HepG2 (cell line): Measurements from ENCODE around the gene CAMKMT. TPM values are rescaled to one million over a fixed set of nuclear protein-coding genes. Genes with fewer than 3 reads are reported as not detected.

Experiments used
- ATAC-seq: fragments of 200-7000 bp; cut with Tn5 transposase; 3 replicates; pipeline ENCODE4 v1.9.1; 2020; ENCODE audit warnings: mild to moderate bottlenecking, moderate library complexity
- BruUV-seq: library from RNA; stranded (reverse); fragments of 400-500 nt; replicated peaks from 2 replicates; lab custom pipeline; 2021; lab: Mats Ljungman, UMichigan
- CTCF ChIA-PET: fragments of 300-600 bp; formaldehyde crosslinking; extraction: SDS; loops from one replicate; lab custom pipeline; 2021; ENCODE audit warnings: low total read pairs, inconsistent platforms, low intra/inter-chr PET ratio; lab: Yijun Ruan, JAX
- POLR2A ChIA-PET: fragments of 350-600 bp; sonication (Branson Sonifier 250); formaldehyde crosslinking; loops from one replicate; lab custom pipeline; 2020; ENCODE audit warnings: antibody characterized with exemption, inconsistent platforms; lab: Yijun Ruan, JAX
- DNase-seq: peaks from one replicate; pipeline ENCODE4 v3.0.0-alpha.2; 2015; ENCODE audit warnings: low spot score
- FAIRE-seq: peaks from 3 replicates; lab custom pipeline; 2011; peaks lifted over from hg19 to GRCh38; lab: Jason Lieb, UNC
- H2AFZ ChIP-seq: one replicate; pipeline ENCODE4 v1.6.1; 2011; ENCODE audit warnings: low read length, inconsistent platforms
- H3K27ac ChIP-seq: fragments of 300-600 bp; 3 replicates; pipeline ENCODE4 v1.8.0; 2011; ENCODE audit warnings: mixed run types, mild to moderate bottlenecking, mixed read lengths, low read length, inconsistent platforms; ENCODE audit not compliant: insufficient read depth; ENCODE audit errors: extremely low read length
- H3K27me3 ChIP-seq, 2 experiments: fragments of 200-600 bp in 1 of 2; 2 replicates in 1 of 2; 3 replicates in 1 of 2; pipeline versions ENCODE4 v1.6.0 to v1.8.0; 2011; ENCODE audit warnings: low read length in 2 of 2, mild to moderate bottlenecking in 2 of 2, moderate library complexity in 2 of 2, inconsistent platforms in 1 of 2; ENCODE audit not compliant: insufficient read depth in 2 of 2, control insufficient read depth in 1 of 2
- H3K36me3 ChIP-seq, 2 experiments: fragments of 200-600 bp in 1 of 2; replicated peaks in 1 of 2; 2 replicates in 1 of 2; 3 replicates in 1 of 2; pipeline versions ENCODE4 v1.5.1 to v1.8.0; 2011; ENCODE audit warnings: low read length in 2 of 2, inconsistent platforms in 1 of 2; ENCODE audit not compliant: insufficient read depth in 2 of 2, control insufficient read depth in 1 of 2
- H3K4me1 ChIP-seq: 2 replicates; pipeline ENCODE4 v1.5.1; 2012; ENCODE audit warnings: low read length, inconsistent platforms; ENCODE audit not compliant: insufficient read depth
- H3K4me2 ChIP-seq: 2 replicates; pipeline ENCODE4 v1.6.0; 2011; ENCODE audit warnings: low read depth, low read length, inconsistent platforms
- H3K4me3 ChIP-seq, 3 experiments: fragments of 200-600 bp in 1 of 3; sonication (generic), shearing (Covaris generic) in 1 of 3; replicated peaks in 1 of 3; 2 replicates each; pipeline ENCODE4 v1.5.1; 2011 to 2016; ENCODE audit warnings: low read length in 3 of 3, inconsistent platforms in 2 of 3, low read depth in 2 of 3, mild to moderate bottlenecking in 2 of 3, control low read depth in 1 of 3, mixed read lengths in 1 of 3; ENCODE audit not compliant: insufficient read depth in 1 of 3
- H3K79me2 ChIP-seq: one replicate; pipeline ENCODE4 v1.6.1; 2011; ENCODE audit warnings: low read length, inconsistent platforms; ENCODE audit not compliant: insufficient read depth
- H3K9ac ChIP-seq: 2 replicates; pipeline ENCODE4 v1.6.0; 2011; ENCODE audit warnings: mild to moderate bottlenecking, low read depth, low read length, inconsistent platforms; ENCODE audit not compliant: insufficient read depth
- H3K9me3 ChIP-seq: 2 replicates; pipeline ENCODE4 v1.5.1; 2012; ENCODE audit warnings: mild to moderate bottlenecking, low read length
- H4K20me1 ChIP-seq: 2 replicates; pipeline ENCODE4 v1.6.0; 2011; ENCODE audit warnings: inconsistent platforms, mild to moderate bottlenecking, low read length, moderate library complexity; ENCODE audit not compliant: insufficient read depth
- ARNT ChIP-seq: fragments of 450-650 bp; IDR thresholded peaks from 2 replicates; pipeline ENCODE4 v1.6.1; 2017
- FOXK2 ChIP-seq: fragments of 450-650 bp; IDR thresholded peaks from 2 replicates; pipeline ENCODE4 v1.6.1; 2016
- GPN1 ChIP-seq: sonication (generic); formaldehyde crosslinking; IDR thresholded peaks from 2 replicates; pipeline ENCODE4 v1.5.1; 2020; ENCODE audit warnings: missing genetic modification reagents, borderline replicate concordance
- MXD1 ChIP-seq: sonication (generic); formaldehyde crosslinking; IDR thresholded peaks from 2 replicates; pipeline ENCODE4 v1.4.0; 2020; ENCODE audit warnings: mild to moderate bottlenecking, missing genetic modification reagents
- NFIC ChIP-seq: IDR thresholded peaks from 2 replicates; pipeline ENCODE4 v1.6.1; 2012; ENCODE audit warnings: mild to moderate bottlenecking, low read length, inconsistent platforms
- RFX1 ChIP-seq: fragments of 450-650 bp; IDR thresholded peaks from 2 replicates; pipeline ENCODE4 v1.6.1; 2017
- TP53 ChIP-seq: sonication (generic); formaldehyde crosslinking; conservative IDR thresholded peaks from 2 replicates; pipeline ENCODE4 v1.4.0; 2020; ENCODE audit warnings: missing genetic modification reagents
- ZFP41 ChIP-seq: sonication (generic); formaldehyde crosslinking; IDR thresholded peaks from 2 replicates; pipeline ENCODE4 v1.4.0; 2020; ENCODE audit warnings: mild to moderate bottlenecking, missing genetic modification reagents, borderline replicate concordance
- ZNF329 ChIP-seq: sonication (generic); formaldehyde crosslinking; IDR thresholded peaks from 2 replicates; pipeline ENCODE4 v1.9.0; 2021; ENCODE audit warnings: low read depth, mild to moderate bottlenecking, missing genetic modification reagents
- ZNF34 ChIP-seq: sonication (generic); formaldehyde crosslinking; IDR thresholded peaks from 2 replicates; pipeline ENCODE4 v1.4.0; 2020; ENCODE audit warnings: mild to moderate bottlenecking, missing genetic modification reagents, borderline replicate concordance
- ZNF550 ChIP-seq: sonication (generic); formaldehyde crosslinking; IDR thresholded peaks from 2 replicates; pipeline ENCODE4 v1.4.0; 2020; ENCODE audit warnings: mild to moderate bottlenecking, missing genetic modification reagents, borderline replicate concordance
- ZNF792 ChIP-seq: IDR thresholded peaks from 2 replicates; pipeline ENCODE4 v1.6.1; 2016
- ZSCAN21 ChIP-seq: sonication (generic); formaldehyde crosslinking; IDR thresholded peaks from 2 replicates; pipeline ENCODE4 v1.8.0; 2022; ENCODE audit warnings: mild to moderate bottlenecking, missing genetic modification reagents, moderate library complexity, borderline replicate concordance
- ZSCAN5A ChIP-seq: sonication (generic); formaldehyde crosslinking; IDR thresholded peaks from 2 replicates; pipeline ENCODE4 v1.8.0; 2022; ENCODE audit warnings: mild to moderate bottlenecking, missing genetic modification reagents, borderline replicate concordance
- in situ Hi-C: cut with HindIII; loops from 2 replicates; pipeline ENCODE4 v1.10.0; 2017; ENCODE audit warnings: low pct_unique_long_range_greater_than_20kb; ENCODE audit not compliant: extremely low pct_ligation_motif_present
- intact Hi-C: fragments of 100-400 bp; cut with micrococcal nuclease; formaldehyde crosslinking; loops from one replicate; pipeline ENCODE4 v1.10.0; 2022; ENCODE audit not compliant: unreplicated experiment
- polyA plus RNA-seq, 8 experiments: library from polyadenylated mRNA; depleted of rRNA in 3 of 8; stranded (reverse) in 7 of 8; unstranded in 1 of 8; fragments of >200 nt; fragmentation: Illumina TruSeq in 4 of 8; extraction: Trizol in 4 of 8; gene quantifications; 2 replicates each; pipeline versions ENCODE4 v1.2.1 to v1.2.3, GENCODE V29; 2011 to 2016; ENCODE audit warnings: low read depth in 4 of 8, missing spikeins in 1 of 8, mixed read lengths in 1 of 8; ENCODE audit not compliant: insufficient read depth in 1 of 8
- total RNA-seq, 5 experiments: library from RNA; depleted of rRNA; stranded (reverse); fragments of >200 nt; fragmentation: Illumina TruSeq; extraction: Trizol; gene quantifications; 2 replicates each; pipeline ENCODE4 v1.2.3, GENCODE V29; 2016; ENCODE audit warnings: low read depth in 1 of 5
- TF ChIP-seq, protein P1 (sequence below): IDR thresholded peaks from 2 replicates; pipeline ENCODE4 v1.6.1; 2016; ENCODE audit warnings: missing compliant biosample characterization, missing genetic modification reagents, borderline replicate concordance
- TF ChIP-seq, protein P2 (sequence below): sonication (generic); formaldehyde crosslinking; IDR thresholded peaks from 2 replicates; pipeline ENCODE4 v1.8.0; 2022; ENCODE audit warnings: missing genetic modification reagents, mild to moderate bottlenecking, borderline replicate concordance

Gene CAMKMT
- total and polyA plus RNA-seq, 2 of the 13 experiments (the other 11 are each of a cell fraction or from before 2014, with no cell fraction given) = 6.9 to 20.8 TPM

GRCh38 chr2:44371445-44371844 is 9.7 kb downstream of the CAMKMT start:
- Histone ChIP-seq H3K79me2 (peaks cover 10% of the 10 kb centered on the region), H3K9me3 (no peaks in the 10 kb centered on the region), H3K4me3 (no peak overlapping the region), H3K27me3 (no peaks in the 10 kb centered on the region), H2AFZ (no peak overlapping the region), H4K20me1 (no peaks in the 10 kb centered on the region; the same call in 1 of the 2 replicates), H3K4me2 (no peak overlapping the region), H3K9ac (no peak overlapping the region), H3K36me3 (peaks cover 0 to 6% of the 10 kb centered on the region in 2 experiments; a peak in 3 of 5 replicates), H3K27ac (no peak overlapping the region), H3K4me1 (no peaks in the 10 kb centered on the region)
- no TSS peak for BruUV-seq
- intact Hi-C loops = no loop called here
- TF ChIP-seq ZFP41 (CRISPR knock-in tag) = no peak
- no peak for TF ChIP-seq ZNF792 (CRISPR knock-in tag)
- TF ChIP-seq ZSCAN21 (CRISPR knock-in tag) = no peak
- TF ChIP-seq ZNF550 = no peak
- TF ChIP-seq MXD1 = no peak
- TF ChIP-seq ZSCAN5A (CRISPR knock-in tag) = no peak
- TF ChIP-seq, protein P1, sequence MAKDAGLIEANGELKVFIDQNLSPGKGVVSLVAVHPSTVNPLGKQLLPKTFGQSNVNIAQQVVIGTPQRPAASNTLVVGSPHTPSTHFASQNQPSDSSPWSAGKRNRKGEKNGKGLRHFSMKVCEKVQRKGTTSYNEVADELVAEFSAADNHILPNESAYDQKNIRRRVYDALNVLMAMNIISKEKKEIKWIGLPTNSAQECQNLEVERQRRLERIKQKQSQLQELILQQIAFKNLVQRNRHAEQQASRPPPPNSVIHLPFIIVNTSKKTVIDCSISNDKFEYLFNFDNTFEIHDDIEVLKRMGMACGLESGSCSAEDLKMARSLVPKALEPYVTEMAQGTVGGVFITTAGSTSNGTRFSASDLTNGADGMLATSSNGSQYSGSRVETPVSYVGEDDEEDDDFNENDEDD (CRISPR knock-in tag) = no peak
- no peak for TF ChIP-seq GPN1 (CRISPR knock-in tag)
- no peak for TF ChIP-seq RFX1
- TF ChIP-seq TP53 = no peak
- no peak for TF ChIP-seq ARNT
- no peak for TF ChIP-seq FOXK2
- no peak for TF ChIP-seq ZNF329
- TF ChIP-seq, protein P2, sequence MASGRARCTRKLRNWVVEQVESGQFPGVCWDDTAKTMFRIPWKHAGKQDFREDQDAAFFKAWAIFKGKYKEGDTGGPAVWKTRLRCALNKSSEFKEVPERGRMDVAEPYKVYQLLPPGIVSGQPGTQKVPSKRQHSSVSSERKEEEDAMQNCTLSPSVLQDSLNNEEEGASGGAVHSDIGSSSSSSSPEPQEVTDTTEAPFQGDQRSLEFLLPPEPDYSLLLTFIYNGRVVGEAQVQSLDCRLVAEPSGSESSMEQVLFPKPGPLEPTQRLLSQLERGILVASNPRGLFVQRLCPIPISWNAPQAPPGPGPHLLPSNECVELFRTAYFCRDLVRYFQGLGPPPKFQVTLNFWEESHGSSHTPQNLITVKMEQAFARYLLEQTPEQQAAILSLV (CRISPR knock-in tag) = no peak
- TF ChIP-seq NFIC = no peak
- TF ChIP-seq ZNF34 (CRISPR knock-in tag) = no peak
- POLR2A ChIA-PET = interaction anchor here (1.3 kb wide), 1 partner anchor 10 kb away, joined by 5 read pairs; the partner anchor contains the start of genes CAMKMT and PREPL
- CTCF ChIA-PET = no interaction called here
- FAIRE-seq (no peak), DNase-seq (no peak), ATAC-seq (no peak)
- in situ Hi-C loops = no loop called here
